Embryonic facial prominence (tissue), 1 donor: ENCODE results near the gene RALGDS.
A peak's percentile ranks its signal among the peaks of the same experiment; 100 is the strongest.

Experiments used
- DNase-seq: peaks from one replicate; pipeline ENCODE4 v3.0.0-alpha.2; 2016; ENCODE audit errors: extremely low spot score

RALGDS gene

DNA sequence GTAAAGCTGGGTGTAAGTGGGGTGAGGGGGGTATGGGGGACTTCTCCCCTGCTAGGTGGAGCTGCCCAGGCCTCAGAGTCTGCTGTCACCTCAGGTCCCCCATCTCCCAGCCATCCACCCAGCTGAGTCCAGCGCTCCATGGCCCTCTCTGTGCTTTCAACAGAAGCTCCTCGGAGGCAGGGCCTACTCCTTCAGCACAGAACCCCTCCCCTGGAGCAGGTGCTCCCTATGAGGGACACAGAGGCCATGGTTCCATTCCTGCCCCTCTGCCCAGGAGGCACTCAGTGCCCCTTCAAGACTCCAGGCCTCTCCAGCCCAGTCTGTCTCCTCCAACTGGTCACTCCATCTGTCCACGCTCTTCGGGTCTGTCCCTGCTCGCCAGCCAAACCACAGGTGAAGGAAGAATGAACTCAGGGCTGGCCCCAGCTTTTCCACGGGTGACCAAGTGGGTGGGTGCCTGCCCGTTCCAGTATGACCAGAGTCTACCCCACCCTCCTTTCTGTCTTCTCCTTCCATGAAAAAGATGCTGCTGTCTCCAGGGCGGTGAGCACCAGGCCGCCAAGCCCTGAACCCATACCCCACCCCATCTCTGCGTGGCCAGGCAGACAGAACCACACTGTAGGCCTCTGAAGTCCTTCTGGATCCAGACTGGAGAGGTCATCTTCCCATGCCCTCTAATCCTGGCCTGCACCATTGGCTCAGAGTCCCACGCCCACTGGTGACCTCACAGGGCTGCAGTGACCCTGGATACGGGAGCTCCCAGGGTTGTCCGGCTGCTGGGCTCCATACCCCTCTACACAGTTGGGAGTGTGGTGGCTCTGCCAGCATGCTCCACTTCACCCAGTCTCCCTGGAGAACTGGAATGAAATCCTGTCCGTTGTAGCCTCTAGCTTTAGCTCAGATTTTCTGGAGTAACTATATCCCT is 30.8 kb upstream of the RALGDS start:
- DNase-seq = no peak

GRCh38 chr9:133151041-133151440 is 30.0 kb upstream of the RALGDS start:
- DNase-seq = no peak

- peak; percentile 50 for DNase-seq
These were observed 28.3 kb upstream of the RALGDS start for GRCh38 chr9:133149130-133150015.

GRCh38 chr9:133148199-133149129 is 27.4 kb upstream of the RALGDS start:
- DNase-seq = no peak

GRCh38 chr9:133147412-133148198 is 26.6 kb upstream of the RALGDS start:
- peak; percentile 47 for DNase-seq

DNA sequence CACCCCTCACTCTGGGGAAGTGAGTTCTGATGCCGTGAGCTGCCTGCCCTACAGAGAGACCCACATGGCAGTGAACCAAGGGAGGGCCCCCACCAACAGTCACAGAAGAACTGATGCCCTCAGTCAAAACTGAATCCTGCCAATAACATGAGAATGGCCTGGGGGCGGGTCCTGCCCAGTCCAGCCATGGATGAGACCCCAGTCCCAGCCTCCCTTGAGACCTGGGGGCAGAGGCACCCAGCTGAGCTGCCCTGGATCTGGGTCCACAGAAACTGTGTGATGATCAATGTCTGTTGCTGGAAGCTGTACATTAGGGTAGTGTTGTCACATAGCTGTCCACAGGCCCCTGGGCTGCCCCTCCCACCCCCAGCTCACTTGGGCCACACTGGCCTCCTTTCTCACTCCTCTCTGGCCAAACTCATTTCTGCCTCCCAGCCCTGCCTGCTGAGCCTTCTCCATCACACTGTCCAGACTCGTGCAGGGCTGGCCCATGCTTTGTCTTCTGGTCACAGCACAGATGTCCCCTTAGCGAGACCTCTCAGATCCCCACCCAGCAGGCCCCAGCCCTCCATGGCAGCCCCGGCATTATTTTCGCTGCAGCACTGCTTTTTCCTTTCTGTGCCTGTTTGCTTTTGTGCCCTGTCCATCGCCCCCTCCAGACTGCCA is 25.8 kb upstream of the RALGDS start:
- DNase-seq = no peak

GRCh38 chr9:133144904-133145851 is 24.1 kb upstream of the RALGDS start:
- no peak for DNase-seq

GRCh38 chr9:133144142-133144903 is 23.3 kb upstream of the RALGDS start:
- no peak for DNase-seq

DNA sequence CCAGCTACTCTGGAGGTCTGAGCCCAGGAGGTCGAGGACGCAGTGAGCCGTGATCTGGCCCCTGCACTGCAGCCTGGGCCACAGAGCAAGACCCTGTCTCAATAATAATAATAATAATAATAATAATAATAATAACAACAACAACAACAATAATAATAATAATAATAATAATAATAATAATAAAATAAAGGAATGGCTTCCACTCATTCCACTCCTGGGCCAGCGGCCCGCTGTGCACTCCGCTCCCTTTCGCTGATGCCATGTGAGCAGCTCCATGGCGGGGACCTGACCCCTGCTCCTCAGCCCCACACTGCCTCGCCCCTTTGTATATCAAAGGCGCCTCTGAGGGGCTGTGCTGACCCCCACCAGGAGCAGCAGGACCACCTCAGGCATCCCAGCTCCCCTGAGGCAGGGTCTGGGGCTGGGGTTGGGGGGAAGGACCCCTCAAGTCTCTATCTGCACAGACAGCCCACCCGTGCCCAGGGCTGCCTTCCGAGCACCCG is 22.6 kb upstream of the RALGDS start:
- DNase-seq = no peak

- no peak for DNase-seq
These were observed 21.9 kb upstream of the RALGDS start for GRCh38 chr9:133142684-133143622.

DNA sequence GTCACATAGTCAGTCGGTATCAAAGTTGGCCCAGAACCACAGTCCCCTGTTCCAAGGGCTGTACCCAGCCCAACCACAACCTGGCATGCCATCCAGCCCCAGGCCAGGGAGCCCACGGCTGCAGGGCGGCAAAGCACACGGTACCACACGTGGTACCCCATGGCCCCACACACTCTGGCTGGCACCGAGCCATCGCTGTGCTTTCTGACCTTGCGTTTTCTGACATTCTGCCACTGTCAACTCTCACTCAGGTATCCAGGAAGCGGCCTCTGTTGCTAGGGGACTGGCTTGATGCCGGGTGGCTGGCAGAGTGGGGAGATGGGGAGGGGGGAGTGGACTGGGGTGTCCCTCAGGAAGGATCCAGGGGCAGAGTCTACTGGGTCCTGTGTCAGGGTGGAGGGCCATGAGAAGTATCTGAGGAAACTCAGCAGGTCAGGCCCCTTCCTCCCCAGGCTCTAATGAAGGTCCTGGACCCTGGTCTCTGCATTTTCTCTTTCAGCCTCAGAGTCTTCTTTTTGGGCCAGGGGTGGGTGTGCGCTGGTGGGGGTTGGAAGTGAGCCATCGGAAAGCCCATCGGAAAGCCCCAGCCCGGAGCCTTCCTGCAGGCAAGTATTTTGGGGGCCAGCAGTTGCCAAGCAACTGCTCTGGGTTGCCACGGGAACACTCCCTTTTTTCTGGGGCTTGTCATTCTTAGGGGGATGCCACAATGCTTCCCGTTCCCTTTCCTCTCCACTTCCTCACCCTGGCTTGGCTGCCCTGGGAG is 21.0 kb upstream of the RALGDS start:
- no peak for DNase-seq

DNA sequence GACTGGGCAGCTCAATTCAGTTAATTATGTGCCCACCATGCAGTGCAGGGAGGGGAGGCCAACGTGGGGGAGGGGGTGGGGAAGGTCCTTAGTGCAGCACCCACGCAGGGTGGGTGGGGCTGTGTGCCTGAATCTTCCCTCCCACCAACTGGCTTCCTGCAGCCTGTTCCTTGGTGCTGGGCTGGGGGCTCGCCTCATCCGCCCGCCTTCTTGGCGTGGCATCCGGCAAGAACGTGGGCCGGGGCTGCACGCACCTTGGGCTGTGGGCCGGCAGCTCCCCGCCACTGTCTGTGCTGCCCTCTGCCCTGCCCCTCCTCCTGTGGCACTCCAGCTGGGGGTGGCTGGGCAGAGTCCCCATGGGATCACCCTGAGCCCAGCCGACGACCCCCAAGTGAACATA is 19.6 kb upstream of the RALGDS start:
- DNase-seq = no peak

DNA sequence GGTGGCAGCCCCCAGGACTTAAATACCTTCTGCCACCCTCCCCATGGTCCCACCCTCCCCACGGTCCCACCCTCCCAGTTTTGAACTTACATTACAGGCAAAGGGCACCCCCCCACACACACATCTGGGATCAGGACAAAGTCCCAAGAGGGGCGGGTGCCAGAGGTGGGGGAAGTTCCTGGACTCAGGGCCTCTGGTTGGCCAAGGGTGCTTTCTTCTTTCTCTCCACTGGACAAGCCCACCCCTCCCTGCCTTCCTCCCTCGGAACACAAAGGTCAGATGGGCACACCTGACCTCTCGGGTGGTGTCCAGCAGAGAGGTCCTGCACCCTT is 19.1 kb upstream of the RALGDS start:
- DNase-seq = no peak

GRCh38 chr9:133139246-133140173 is 18.5 kb upstream of the RALGDS start:
- DNase-seq = no peak
